ENCODE measurements around the gene PRRC1. TPM values are rescaled to one million over a fixed set of nuclear protein-coding genes. Genes with fewer than 3 reads are reported as not detected.
"Not testable (repeated sequence)": the region's sequence is repeated elsewhere in the genome, so short reads cannot be mapped to it uniquely, and the experiment has no call there.

PRRC1 gene
- total and polyA plus RNA-seq, 5 donors from 2014 or later, result 33.5 to 42.6 (median 36.7) TPM

- DNase-seq, result no peak
- Mint-ChIP-seq H3K27me3 (peaks cover 10% of the 10 kb centered on the region), H3K27ac (peak overlapping the region; percentile 11 to 45 (median 20)), H3K36me3 (peaks cover 27% of the 10 kb centered on the region), H3K4me1 (peaks cover 10 to 46% (median 31%) of the 10 kb centered on the region in 4 donors), H3K4me3 (peak overlapping the region; percentile 66 to 93 (median 88)), H3K9me3 (peaks cover 0 to 14% (median 2%) of the 10 kb centered on the region in 7 donors)
- peaks cover 6 to 7% of the 10 kb centered on the region in 2 experiments for H3K9me3 ChIP-seq (ENCODE audit: control insufficient read depth in 2 of 2, low read length in 2 of 2)
- no peak overlapping the region for H3K27ac ChIP-seq (ENCODE audit: insufficient read depth, low read length, poor library complexity, severe bottlenecking)
- peaks cover 6% of the 10 kb centered on the region for H3K27me3 ChIP-seq (ENCODE audit: control insufficient read depth, insufficient read depth, low read length)
- no peak for ATAC-seq (ENCODE audit: low read depth in 2 of 2)
- H3K36me3 ChIP-seq (ENCODE audit: control insufficient read depth, insufficient read depth, low read length), result peaks cover 26% of the 10 kb centered on the region
- H3K4me3 ChIP-seq (ENCODE audit: low read depth, low read length), result peak overlapping the region; percentile 91
- peaks cover 17% of the 10 kb centered on the region for H3K4me1 ChIP-seq (ENCODE audit: control insufficient read depth, insufficient read depth, low read length, poor library complexity, severe bottlenecking)
Measured at GRCh38 chr5:127519527-127519926, 2.1 kb downstream of the PRRC1 start.

- H3K27me3 ChIP-seq (ENCODE audit: control insufficient read depth, insufficient read depth, low read length), result no peaks in the 10 kb centered on the region
Measured at GRCh38 chr5:127521138-127521770, 3.8 kb downstream of the PRRC1 start.

GRCh38 chr5:127525181-127525580 lies 7.7 kb downstream of the PRRC1 start:
- Mint-ChIP-seq H3K27me3 (no peaks in the 10 kb centered on the region), H3K4me1 (peaks cover 14 to 25% (median 18%) of the 10 kb centered on the region in 4 donors), H3K27ac (no peak overlapping the region), H3K36me3 (peaks cover 52% of the 10 kb centered on the region), H3K4me3 (no peak overlapping the region), H3K9me3 (peaks cover 0 to 14% (median 3%) of the 10 kb centered on the region in 7 donors)
- Histone ChIP-seq H3K27ac (ENCODE audit: insufficient read depth, low read length, poor library complexity, severe bottlenecking) (no peak overlapping the region), H3K9me3 (ENCODE audit: control insufficient read depth in 2 of 2, low read length in 2 of 2) (peaks cover 6 to 7% of the 10 kb centered on the region in 2 experiments), H3K4me3 (ENCODE audit: low read depth, low read length) (no peak overlapping the region), H3K4me1 (ENCODE audit: control insufficient read depth, insufficient read depth, low read length, poor library complexity, severe bottlenecking) (no peaks in the 10 kb centered on the region), H3K36me3 (ENCODE audit: control insufficient read depth, insufficient read depth, low read length) (peaks cover 65% of the 10 kb centered on the region), H3K27me3 (ENCODE audit: control insufficient read depth, insufficient read depth, low read length) (no peaks in the 10 kb centered on the region)
- DNase-seq (no peak), ATAC-seq (ENCODE audit: low read depth in 2 of 2) (no peak)

More at GRCh38 chr5:127521138-127521770, 3.8 kb downstream of the PRRC1 start:
- Mint-ChIP-seq H3K9me3 (peaks cover 0 to 14% (median 3%) of the 10 kb centered on the region in 7 donors), H3K27ac (no peak overlapping the region), H3K4me3 (peak overlapping the region in 2 of 4 donors; percentile 35 to 88), H3K27me3 (no peaks in the 10 kb centered on the region), H3K36me3 (peaks cover 41% of the 10 kb centered on the region), H3K4me1 (peaks cover 12 to 50% (median 31%) of the 10 kb centered on the region in 4 donors)
- H3K4me1 ChIP-seq (ENCODE audit: control insufficient read depth, insufficient read depth, low read length, poor library complexity, severe bottlenecking), result peaks cover 17% of the 10 kb centered on the region
- H3K9me3 ChIP-seq (ENCODE audit: control insufficient read depth in 2 of 2, low read length in 2 of 2), result peaks cover 6 to 7% of the 10 kb centered on the region in 2 experiments
- DNase-seq (no peak), ATAC-seq (ENCODE audit: low read depth in 2 of 2) (no peak)
- H3K27ac ChIP-seq (ENCODE audit: insufficient read depth, low read length, poor library complexity, severe bottlenecking), result no peak overlapping the region
- H3K4me3 ChIP-seq (ENCODE audit: low read depth, low read length), result no peak overlapping the region
- H3K36me3 ChIP-seq (ENCODE audit: control insufficient read depth, insufficient read depth, low read length), result peaks cover 40% of the 10 kb centered on the region

GRCh38 chr5:127529904-127530682 lies 12.7 kb downstream of the PRRC1 start:
- no peaks in the 10 kb centered on the region for H3K9me3 ChIP-seq (ENCODE audit: control insufficient read depth in 2 of 2, low read length in 2 of 2)
- ATAC-seq (ENCODE audit: low read depth in 2 of 2), result no peak
- no peaks in the 10 kb centered on the region for H3K27me3 ChIP-seq (ENCODE audit: control insufficient read depth, insufficient read depth, low read length)
- H3K27ac ChIP-seq (ENCODE audit: insufficient read depth, low read length, poor library complexity, severe bottlenecking), result no peak overlapping the region
- H3K36me3 ChIP-seq (ENCODE audit: control insufficient read depth, insufficient read depth, low read length), result peaks cover 82% of the 10 kb centered on the region
- Mint-ChIP-seq H3K27me3 (no peaks in the 10 kb centered on the region), H3K4me3 (no peak overlapping the region), H3K36me3 (peaks cover 47% of the 10 kb centered on the region), H3K9me3 (no peaks in the 10 kb centered on the region), H3K4me1 (peaks cover 0 to 24% (median 7%) of the 10 kb centered on the region in 4 donors), H3K27ac (no peak overlapping the region)
- no peak for DNase-seq
- no peak overlapping the region for H3K4me3 ChIP-seq (ENCODE audit: low read depth, low read length)
- H3K4me1 ChIP-seq (ENCODE audit: control insufficient read depth, insufficient read depth, low read length, poor library complexity, severe bottlenecking), result no peaks in the 10 kb centered on the region

- Mint-ChIP-seq H3K36me3 (peaks cover 57% of the 10 kb centered on the region), H3K4me1 (peaks cover 0 to 23% (median 8%) of the 10 kb centered on the region in 4 donors), H3K27ac (no peak overlapping the region), H3K4me3 (no peak overlapping the region), H3K27me3 (no peaks in the 10 kb centered on the region), H3K9me3 (peaks cover 0 to 8% (median 0%) of the 10 kb centered on the region in 7 donors)
- DNase-seq, result peak in 2 of 3 donors; percentile 3 to 18
- Histone ChIP-seq H3K27ac (ENCODE audit: insufficient read depth, low read length, poor library complexity, severe bottlenecking) (no peak overlapping the region), H3K4me3 (ENCODE audit: low read depth, low read length) (no peak overlapping the region), H3K27me3 (ENCODE audit: control insufficient read depth, insufficient read depth, low read length) (no peaks in the 10 kb centered on the region), H3K9me3 (ENCODE audit: control insufficient read depth in 2 of 2, low read length in 2 of 2) (no peaks in the 10 kb centered on the region), H3K36me3 (ENCODE audit: control insufficient read depth, insufficient read depth, low read length) (peaks cover 76% of the 10 kb centered on the region), H3K4me1 (ENCODE audit: control insufficient read depth, insufficient read depth, low read length, poor library complexity, severe bottlenecking) (no peaks in the 10 kb centered on the region)
- ATAC-seq (ENCODE audit: low read depth in 2 of 2), result no peak
Measured at GRCh38 chr5:127536687-127537086, 19.2 kb downstream of the PRRC1 start.

- H3K27ac ChIP-seq (ENCODE audit: insufficient read depth, low read length, poor library complexity, severe bottlenecking); H3K9me3 Mint-ChIP-seq; H3K9me3 ChIP-seq (ENCODE audit: control insufficient read depth in 2 of 2, low read length in 2 of 2); ATAC-seq (ENCODE audit: low read depth in 2 of 2); DNase-seq; H3K4me3 ChIP-seq (ENCODE audit: low read depth, low read length); H3K27ac Mint-ChIP-seq; H3K27me3 Mint-ChIP-seq; H3K4me3 Mint-ChIP-seq; H3K4me1 ChIP-seq (ENCODE audit: control insufficient read depth, insufficient read depth, low read length, poor library complexity, severe bottlenecking); H3K27me3 ChIP-seq (ENCODE audit: control insufficient read depth, insufficient read depth, low read length): not testable (repeated sequence)
- H3K4me1 Mint-ChIP-seq, result peaks cover 0 to 13% (median 8%) of the 10 kb centered on the region in 4 donors
- peaks cover 47% of the 10 kb centered on the region for H3K36me3 Mint-ChIP-seq
- H3K36me3 ChIP-seq (ENCODE audit: control insufficient read depth, insufficient read depth, low read length), result peaks cover 40% of the 10 kb centered on the region
Measured at GRCh38 chr5:127540553-127540952, 23.1 kb downstream of the PRRC1 start.

GRCh38 chr5:127545249-127545648 lies 27.8 kb downstream of the PRRC1 start:
- H3K36me3 Mint-ChIP-seq, result peaks cover 35% of the 10 kb centered on the region
- not testable (repeated sequence) for H3K4me3 Mint-ChIP-seq; H3K9me3 Mint-ChIP-seq; ATAC-seq (ENCODE audit: low read depth in 2 of 2); H3K9me3 ChIP-seq (ENCODE audit: control insufficient read depth in 2 of 2, low read length in 2 of 2); H3K27ac Mint-ChIP-seq; H3K27me3 ChIP-seq (ENCODE audit: control insufficient read depth, insufficient read depth, low read length); DNase-seq; H3K4me3 ChIP-seq (ENCODE audit: low read depth, low read length); H3K27me3 Mint-ChIP-seq; H3K27ac ChIP-seq (ENCODE audit: insufficient read depth, low read length, poor library complexity, severe bottlenecking); H3K4me1 ChIP-seq (ENCODE audit: control insufficient read depth, insufficient read depth, low read length, poor library complexity, severe bottlenecking)
- peaks cover 6 to 15% (median 9%) of the 10 kb centered on the region in 4 donors for H3K4me1 Mint-ChIP-seq
- peaks cover 31% of the 10 kb centered on the region for H3K36me3 ChIP-seq (ENCODE audit: control insufficient read depth, insufficient read depth, low read length)

Data from CD4-positive, CD25-positive, alpha-beta regulatory T cell (primary cell).